ENCODE measurements around the gene ROR1.

DNA sequence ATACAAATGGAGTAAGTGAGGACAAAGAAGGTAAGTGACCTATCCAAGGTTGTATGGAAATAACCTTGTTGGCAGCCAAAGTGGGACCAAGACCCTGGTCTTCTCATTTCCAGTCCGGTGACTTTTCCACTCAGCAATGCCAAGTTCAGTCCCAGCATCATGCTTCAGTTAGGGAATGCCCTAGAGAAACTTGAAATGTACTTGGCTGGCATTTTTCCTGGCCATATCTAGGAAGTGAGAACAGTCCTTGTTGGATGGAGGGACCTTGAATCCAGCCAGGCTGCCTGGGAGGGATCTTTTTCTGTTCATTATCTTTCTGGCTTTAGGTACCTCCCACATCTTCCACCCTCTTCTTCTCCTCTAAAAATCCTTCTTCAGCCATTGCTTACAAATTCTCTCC, 352.8 kb downstream of the ROR1 start:
- TF ChIP-seq, protein P1, sequence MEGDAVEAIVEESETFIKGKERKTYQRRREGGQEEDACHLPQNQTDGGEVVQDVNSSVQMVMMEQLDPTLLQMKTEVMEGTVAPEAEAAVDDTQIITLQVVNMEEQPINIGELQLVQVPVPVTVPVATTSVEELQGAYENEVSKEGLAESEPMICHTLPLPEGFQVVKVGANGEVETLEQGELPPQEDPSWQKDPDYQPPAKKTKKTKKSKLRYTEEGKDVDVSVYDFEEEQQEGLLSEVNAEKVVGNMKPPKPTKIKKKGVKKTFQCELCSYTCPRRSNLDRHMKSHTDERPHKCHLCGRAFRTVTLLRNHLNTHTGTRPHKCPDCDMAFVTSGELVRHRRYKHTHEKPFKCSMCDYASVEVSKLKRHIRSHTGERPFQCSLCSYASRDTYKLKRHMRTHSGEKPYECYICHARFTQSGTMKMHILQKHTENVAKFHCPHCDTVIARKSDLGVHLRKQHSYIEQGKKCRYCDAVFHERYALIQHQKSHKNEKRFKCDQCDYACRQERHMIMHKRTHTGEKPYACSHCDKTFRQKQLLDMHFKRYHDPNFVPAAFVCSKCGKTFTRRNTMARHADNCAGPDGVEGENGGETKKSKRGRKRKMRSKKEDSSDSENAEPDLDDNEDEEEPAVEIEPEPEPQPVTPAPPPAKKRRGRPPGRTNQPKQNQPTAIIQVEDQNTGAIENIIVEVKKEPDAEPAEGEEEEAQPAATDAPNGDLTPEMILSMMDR (IDR thresholded peaks at IDR 0.05) = no peak
- no peak for TF ChIP-seq EZH2phosphoT487 (IDR thresholded peaks at IDR 0.05)

Measured in neural progenitor cell (in vitro differentiated cells).